ENCODE results near the gene GKN2.
A peak's percentile ranks its signal among the peaks of the same experiment; 100 is the strongest.

GKN2 gene

GRCh38 chr2:68936889-68937288, 15.8 kb downstream of the GKN2 start (continued):
- TF ChIP-seq CSRNP3 (CRISPR knock-in tag; IDR thresholded peaks at IDR 0.05) (no peak), GLIS3 (CRISPR knock-in tag; IDR thresholded peaks at IDR 0.05) (no peak), BACH2 (CRISPR knock-in tag; IDR thresholded peaks at IDR 0.05; ENCODE audit: borderline replicate concordance) (no peak), RARB (CRISPR knock-in tag; IDR thresholded peaks at IDR 0.05) (no peak)

DNA sequence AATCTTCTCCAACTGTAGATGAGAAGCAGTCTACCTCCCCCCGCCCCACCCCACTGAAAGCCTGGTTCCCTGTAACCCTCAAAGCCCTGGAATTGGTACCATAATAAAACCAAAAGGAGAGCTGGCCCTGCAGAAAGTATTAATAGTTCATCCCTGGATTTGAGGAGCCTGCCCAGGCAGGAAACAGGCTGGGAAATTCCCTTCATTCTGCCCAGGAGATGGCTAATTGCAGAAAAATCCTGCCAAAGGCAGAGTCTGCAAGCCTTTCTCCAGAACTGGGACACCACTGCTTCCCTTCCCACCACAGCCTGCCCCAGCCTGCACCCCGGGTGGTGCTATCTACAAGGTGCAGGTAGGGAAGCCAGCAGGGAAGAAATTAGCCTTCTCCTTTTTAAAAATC, 16.3 kb downstream of the GKN2 start:
- peak; percentile 84 for ATAC-seq
- TF ChIP-seq, protein P1, sequence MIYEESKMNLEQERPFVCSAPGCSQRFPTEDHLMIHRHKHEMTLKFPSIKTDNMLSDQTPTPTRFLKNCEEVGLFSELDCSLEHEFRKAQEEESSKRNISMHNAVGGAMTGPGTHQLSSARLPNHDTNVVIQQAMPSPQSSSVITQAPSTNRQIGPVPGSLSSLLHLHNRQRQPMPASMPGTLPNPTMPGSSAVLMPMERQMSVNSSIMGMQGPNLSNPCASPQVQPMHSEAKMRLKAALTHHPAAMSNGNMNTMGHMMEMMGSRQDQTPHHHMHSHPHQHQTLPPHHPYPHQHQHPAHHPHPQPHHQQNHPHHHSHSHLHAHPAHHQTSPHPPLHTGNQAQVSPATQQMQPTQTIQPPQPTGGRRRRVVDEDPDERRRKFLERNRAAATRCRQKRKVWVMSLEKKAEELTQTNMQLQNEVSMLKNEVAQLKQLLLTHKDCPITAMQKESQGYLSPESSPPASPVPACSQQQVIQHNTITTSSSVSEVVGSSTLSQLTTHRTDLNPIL (CRISPR knock-in tag; IDR thresholded peaks at IDR 0.05; ENCODE audit: low read depth), result no peak
- TF ChIP-seq CSDC2 (CRISPR knock-in tag; IDR thresholded peaks at IDR 0.05), result no peak
- no peak for TF ChIP-seq SNAI2 (CRISPR knock-in tag; IDR thresholded peaks at IDR 0.05)
- TF ChIP-seq TOX (CRISPR knock-in tag; IDR thresholded peaks at IDR 0.05; ENCODE audit: borderline replicate concordance), result no peak
- no peak for TF ChIP-seq BACH2 (CRISPR knock-in tag; IDR thresholded peaks at IDR 0.05; ENCODE audit: borderline replicate concordance)
- no peak for TF ChIP-seq ESRRG (CRISPR knock-in tag; IDR thresholded peaks at IDR 0.05)
- no peak for TF ChIP-seq ZFP3 (CRISPR knock-in tag; IDR thresholded peaks at IDR 0.05)
- TF ChIP-seq TCF4 (CRISPR knock-in tag; IDR thresholded peaks at IDR 0.05; ENCODE audit: borderline replicate concordance), result no peak

DNA sequence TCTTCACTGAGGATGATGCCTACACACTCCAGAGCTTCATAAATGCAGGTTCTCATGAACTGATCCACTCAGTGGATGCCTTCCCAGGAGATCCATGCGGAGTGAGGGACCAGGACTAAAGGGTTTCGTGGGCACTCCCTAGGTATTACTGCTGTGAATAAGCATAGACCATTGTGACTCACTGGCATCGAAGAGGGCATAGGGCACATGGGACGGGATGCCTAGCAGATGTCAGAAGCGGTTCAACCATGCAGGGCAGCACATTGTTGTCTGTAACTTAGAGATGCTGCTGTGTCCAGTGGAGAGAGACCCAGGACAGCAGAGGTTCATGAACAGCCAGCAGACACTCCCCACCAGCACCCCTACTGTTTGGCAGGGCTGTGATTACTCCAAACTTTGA, 17.2 kb downstream of the GKN2 start:
- TF ChIP-seq TCF4 (CRISPR knock-in tag; IDR thresholded peaks at IDR 0.05; ENCODE audit: borderline replicate concordance), result no peak
- TF ChIP-seq BACH2 (CRISPR knock-in tag; IDR thresholded peaks at IDR 0.05; ENCODE audit: borderline replicate concordance), result no peak
- TF ChIP-seq, protein P1 (CRISPR knock-in tag; IDR thresholded peaks at IDR 0.05; ENCODE audit: low read depth), result no peak
- TF ChIP-seq TSHZ2 (CRISPR knock-in tag; IDR thresholded peaks at IDR 0.05), result no peak
- no peak for TF ChIP-seq OSR1 (CRISPR knock-in tag; IDR thresholded peaks at IDR 0.05)
- no peak for TF ChIP-seq ISL1 (CRISPR knock-in tag; IDR thresholded peaks at IDR 0.05)
- TF ChIP-seq CSRNP3 (CRISPR knock-in tag; IDR thresholded peaks at IDR 0.05), result no peak
- TF ChIP-seq CSDC2 (CRISPR knock-in tag; IDR thresholded peaks at IDR 0.05), result no peak
- no peak for TF ChIP-seq ZFP30 (CRISPR knock-in tag; IDR thresholded peaks at IDR 0.05)
- TF ChIP-seq PPARA (CRISPR knock-in tag; IDR thresholded peaks at IDR 0.05; ENCODE audit: borderline replicate concordance), result no peak
- no peak for ATAC-seq

- no peak for ATAC-seq
- TF ChIP-seq ESRRG (CRISPR knock-in tag; IDR thresholded peaks at IDR 0.05), result no peak
- TF ChIP-seq ARNTL (CRISPR knock-in tag; IDR thresholded peaks at IDR 0.05; ENCODE audit: borderline replicate concordance, low read depth), result no peak
- TF ChIP-seq, protein P2, sequence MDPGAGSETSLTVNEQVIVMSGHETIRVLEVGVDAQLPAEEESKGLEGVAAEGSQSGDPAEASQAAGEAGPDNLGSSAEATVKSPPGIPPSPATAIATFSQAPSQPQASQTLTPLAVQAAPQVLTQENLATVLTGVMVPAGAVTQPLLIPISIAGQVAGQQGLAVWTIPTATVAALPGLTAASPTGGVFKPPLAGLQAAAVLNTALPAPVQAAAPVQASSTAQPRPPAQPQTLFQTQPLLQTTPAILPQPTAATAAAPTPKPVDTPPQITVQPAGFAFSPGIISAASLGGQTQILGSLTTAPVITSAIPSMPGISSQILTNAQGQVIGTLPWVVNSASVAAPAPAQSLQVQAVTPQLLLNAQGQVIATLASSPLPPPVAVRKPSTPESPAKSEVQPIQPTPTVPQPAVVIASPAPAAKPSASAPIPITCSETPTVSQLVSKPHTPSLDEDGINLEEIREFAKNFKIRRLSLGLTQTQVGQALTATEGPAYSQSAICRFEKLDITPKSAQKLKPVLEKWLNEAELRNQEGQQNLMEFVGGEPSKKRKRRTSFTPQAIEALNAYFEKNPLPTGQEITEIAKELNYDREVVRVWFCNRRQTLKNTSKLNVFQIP (CRISPR knock-in tag; IDR thresholded peaks at IDR 0.05; ENCODE audit: borderline replicate concordance, low read depth), result no peak
- TF ChIP-seq ZNF8 (CRISPR knock-in tag; IDR thresholded peaks at IDR 0.05), result no peak
- TF ChIP-seq, protein P1 (CRISPR knock-in tag; IDR thresholded peaks at IDR 0.05; ENCODE audit: low read depth), result no peak
- no peak for TF ChIP-seq CSDC2 (CRISPR knock-in tag; IDR thresholded peaks at IDR 0.05)
- TF ChIP-seq TSHZ2 (CRISPR knock-in tag; IDR thresholded peaks at IDR 0.05), result no peak
- TF ChIP-seq ZFP30 (CRISPR knock-in tag; IDR thresholded peaks at IDR 0.05), result no peak
- no peak for TF ChIP-seq ZNF70 (CRISPR knock-in tag; IDR thresholded peaks at IDR 0.05)
- no peak for TF ChIP-seq ZFP3 (CRISPR knock-in tag; IDR thresholded peaks at IDR 0.05)
Observed at GRCh38 chr2:68934021-68934420, 18.7 kb downstream of the GKN2 start.

Data from SK-N-SH treated with all-trans-retinoic acid at 6 μM for 48 hours (cell line).